Left ventricle myocardium inferior (tissue), 1 donor: ENCODE data around the gene CORT. TPM values are rescaled to one million over a fixed set of nuclear protein-coding genes. Genes with fewer than 3 reads are reported as not detected.

Source experiments
- DNase-seq: peaks from one replicate; pipeline ENCODE4 v3.0.0-alpha.2; 2020
- H3K27ac ChIP-seq: fragments of 200-600 bp; replicated peaks from 2 replicates; pipeline ENCODE4 v1.8.0; 2021
- H3K27me3 ChIP-seq: fragments of 200-600 bp; 2 replicates; pipeline ENCODE4 v1.8.0; 2021; ENCODE audit warnings: low read depth
- H3K36me3 ChIP-seq: fragments of 200-600 bp; 2 replicates; pipeline ENCODE4 v1.8.0; 2021
- H3K4me1 ChIP-seq: fragments of 200-600 bp; 2 replicates; pipeline ENCODE4 v1.8.0; 2021
- H3K4me3 ChIP-seq: fragments of 200-600 bp; 2 replicates; pipeline ENCODE4 v1.8.0; 2021; ENCODE audit warnings: mild to moderate bottlenecking, moderate library complexity
- H3K9me3 ChIP-seq: fragments of 200-600 bp; replicated peaks from 2 replicates; pipeline ENCODE4 v1.8.0; 2021
- intact Hi-C: fragments of 100-400 bp; cut with micrococcal nuclease; formaldehyde crosslinking; loops from one replicate; pipeline ENCODE4 v1.11.0; 2022
- total RNA-seq: library from RNA; stranded (reverse); fragmentation: NEBNext Ultra II Directional; extraction: Animal tissue kit (Norgen Biotek cat#: 25700); gene quantifications from one replicate; pipeline ENCODE4 v1.2.1, GENCODE V29; 2021
- TF ChIP-seq, protein P1 (sequence below): fragments of 200-600 bp; IDR thresholded peaks from 2 replicates; pipeline ENCODE4 v1.8.0; 2021; ENCODE audit warnings: antibody characterized with exemption, mild to moderate bottlenecking, borderline replicate concordance
- donor health status: DM: no; HTN: yes; CAD: no; lungs with severe emphysema.

Gene CORT
- total RNA-seq, 1 donor from 2014 or later: 0.19 TPM

DNA sequence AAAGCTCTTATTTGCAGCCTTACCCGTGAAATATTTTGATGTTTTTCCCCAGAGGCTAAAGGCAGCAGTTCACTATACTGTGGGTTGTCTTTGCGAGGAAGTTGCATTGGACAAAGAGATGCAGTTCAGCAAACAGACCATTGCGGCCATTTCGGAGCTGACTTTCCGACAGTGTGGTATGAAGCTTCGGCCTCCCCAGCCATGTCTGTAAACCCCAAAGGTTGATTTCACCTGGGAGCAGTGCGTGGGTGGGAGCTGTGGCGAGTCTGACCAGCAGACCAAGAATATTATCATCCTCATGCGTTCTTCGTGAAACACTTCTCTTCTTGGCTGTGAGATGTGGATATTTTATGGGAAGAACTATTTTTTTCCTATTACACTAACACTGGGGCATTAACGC, 16.0 kb upstream of the CORT start:
- Histone ChIP-seq H3K27ac (no peak overlapping the region), H3K4me1 (peaks cover 21% of the 10 kb centered on the region), H3K9me3 (no peaks in the 10 kb centered on the region), H3K36me3 (peaks cover 3% of the 10 kb centered on the region), H3K4me3 (no peak overlapping the region), H3K27me3 (no peaks in the 10 kb centered on the region)
- TF ChIP-seq, protein P1, sequence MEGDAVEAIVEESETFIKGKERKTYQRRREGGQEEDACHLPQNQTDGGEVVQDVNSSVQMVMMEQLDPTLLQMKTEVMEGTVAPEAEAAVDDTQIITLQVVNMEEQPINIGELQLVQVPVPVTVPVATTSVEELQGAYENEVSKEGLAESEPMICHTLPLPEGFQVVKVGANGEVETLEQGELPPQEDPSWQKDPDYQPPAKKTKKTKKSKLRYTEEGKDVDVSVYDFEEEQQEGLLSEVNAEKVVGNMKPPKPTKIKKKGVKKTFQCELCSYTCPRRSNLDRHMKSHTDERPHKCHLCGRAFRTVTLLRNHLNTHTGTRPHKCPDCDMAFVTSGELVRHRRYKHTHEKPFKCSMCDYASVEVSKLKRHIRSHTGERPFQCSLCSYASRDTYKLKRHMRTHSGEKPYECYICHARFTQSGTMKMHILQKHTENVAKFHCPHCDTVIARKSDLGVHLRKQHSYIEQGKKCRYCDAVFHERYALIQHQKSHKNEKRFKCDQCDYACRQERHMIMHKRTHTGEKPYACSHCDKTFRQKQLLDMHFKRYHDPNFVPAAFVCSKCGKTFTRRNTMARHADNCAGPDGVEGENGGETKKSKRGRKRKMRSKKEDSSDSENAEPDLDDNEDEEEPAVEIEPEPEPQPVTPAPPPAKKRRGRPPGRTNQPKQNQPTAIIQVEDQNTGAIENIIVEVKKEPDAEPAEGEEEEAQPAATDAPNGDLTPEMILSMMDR: no peak
- DNase-seq: no peak
- intact Hi-C loops: no loop called here

DNA sequence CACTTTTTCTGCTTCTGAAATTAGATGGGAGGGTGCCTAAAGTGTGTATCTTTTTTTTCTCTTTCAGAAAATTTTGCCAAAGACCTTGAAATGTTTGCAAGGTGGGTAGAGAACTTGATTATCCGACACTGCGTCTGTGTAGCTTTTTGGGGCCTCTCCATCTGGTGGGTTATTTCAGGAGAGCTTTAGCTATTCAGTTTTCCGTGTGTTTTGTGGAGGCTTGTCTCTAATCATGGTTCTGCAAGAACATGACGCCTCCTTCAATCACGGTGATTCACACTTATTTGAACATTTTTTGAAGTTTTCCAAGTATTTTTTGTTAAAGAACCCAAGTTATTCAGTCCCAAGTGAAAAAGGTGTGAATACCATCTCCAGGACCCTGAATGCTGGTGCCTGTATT, 15.2 kb upstream of the CORT start:
- TF ChIP-seq, protein P1: no peak
- intact Hi-C loops: no loop called here

DNA sequence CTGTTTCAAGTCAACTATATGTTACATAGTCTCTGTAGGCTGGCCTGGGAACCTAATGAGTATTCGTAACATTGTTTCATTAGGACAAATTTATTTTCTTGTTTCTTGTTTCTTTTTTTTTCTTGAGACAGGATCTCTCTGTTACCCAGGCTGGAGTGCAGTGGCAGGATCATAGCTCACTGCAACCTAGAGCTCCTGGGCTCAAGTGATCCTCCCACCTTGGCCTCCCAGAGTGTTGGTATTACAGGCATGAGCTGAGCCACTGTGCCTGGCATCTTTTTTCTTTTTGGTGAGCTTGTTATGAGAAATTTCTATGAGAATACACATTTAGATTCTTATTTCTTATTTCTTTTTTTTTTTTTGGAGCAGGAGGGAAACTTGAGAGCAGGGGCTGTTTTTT, 12.8 kb upstream of the CORT start:
- no peak for DNase-seq
- H3K36me3 ChIP-seq: peaks cover 3% of the 10 kb centered on the region
- no peak overlapping the region for H3K4me3 ChIP-seq
- TF ChIP-seq, protein P1: no peak
- no peaks in the 10 kb centered on the region for H3K27me3 ChIP-seq
- H3K27ac ChIP-seq: no peak overlapping the region
- no peaks in the 10 kb centered on the region for H3K9me3 ChIP-seq
- intact Hi-C loops: no loop called here
- peaks cover 4% of the 10 kb centered on the region for H3K4me1 ChIP-seq

More for the DNA sequence above, 15.2 kb upstream of the CORT start:
- DNase-seq: no peak
- Histone ChIP-seq H3K27ac (no peak overlapping the region), H3K4me3 (no peak overlapping the region), H3K9me3 (no peaks in the 10 kb centered on the region), H3K4me1 (peaks cover 23% of the 10 kb centered on the region), H3K36me3 (peaks cover 3% of the 10 kb centered on the region), H3K27me3 (no peaks in the 10 kb centered on the region)

DNA sequence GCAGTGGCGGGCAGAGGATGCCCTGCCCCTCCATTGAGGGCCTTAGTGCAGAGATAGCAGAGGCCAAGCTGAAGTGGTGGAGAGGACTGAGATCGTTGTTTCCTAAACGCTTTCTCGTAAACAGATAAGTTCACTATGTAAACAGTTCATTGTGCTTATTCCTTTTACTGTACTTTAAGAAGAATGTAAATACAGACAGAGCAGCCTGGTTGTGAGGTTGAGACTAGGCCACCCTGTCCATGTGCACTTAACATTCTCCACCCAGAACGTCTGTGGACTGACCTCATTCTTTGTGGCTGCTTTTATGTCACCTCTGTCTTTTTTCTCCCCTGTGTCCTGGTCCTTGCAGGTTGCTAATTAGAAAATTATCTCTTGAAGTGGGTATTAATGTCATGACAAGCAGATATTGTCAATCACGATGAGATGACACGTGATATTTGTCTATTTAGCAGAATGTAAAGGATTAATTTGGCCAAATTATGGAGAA, 11.1 kb upstream of the CORT start:
- H3K27ac ChIP-seq: no peak overlapping the region
- intact Hi-C loops: no loop called here

DNA sequence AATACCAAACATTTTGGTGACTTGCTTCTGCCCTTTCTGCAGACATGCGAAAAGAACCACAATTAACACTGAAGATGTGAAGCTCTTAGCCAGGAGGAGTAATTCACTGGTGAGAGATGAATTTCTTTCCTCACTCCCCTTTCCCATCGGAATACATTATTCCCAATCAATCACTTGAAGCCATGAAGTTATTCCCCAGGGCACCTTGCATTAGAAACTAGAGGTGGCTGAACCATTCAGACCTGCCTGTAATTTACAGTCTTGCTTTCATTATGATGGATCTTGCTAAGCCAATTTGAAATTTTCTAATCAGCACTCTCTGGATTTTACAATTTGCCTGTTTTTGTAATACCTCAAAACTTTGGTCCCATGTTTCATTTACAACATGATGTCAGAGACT, 9.5 kb upstream of the CORT start:
- H3K9me3 ChIP-seq: no peaks in the 10 kb centered on the region
- no peaks in the 10 kb centered on the region for H3K27me3 ChIP-seq
- TF ChIP-seq, protein P1: no peak
- intact Hi-C loops: no loop called here
- H3K36me3 ChIP-seq: no peaks in the 10 kb centered on the region
- H3K4me3 ChIP-seq: no peak overlapping the region
- H3K4me1 ChIP-seq: peaks cover 4% of the 10 kb centered on the region
- no peak for DNase-seq
- no peak overlapping the region for H3K27ac ChIP-seq

More for the DNA sequence above, 11.1 kb upstream of the CORT start:
- Histone ChIP-seq H3K9me3 (no peaks in the 10 kb centered on the region), H3K27me3 (no peaks in the 10 kb centered on the region), H3K36me3 (peaks cover 3% of the 10 kb centered on the region), H3K4me1 (peaks cover 4% of the 10 kb centered on the region), H3K4me3 (no peak overlapping the region)
- no peak for DNase-seq
- TF ChIP-seq, protein P1: no peak
